HG03095 (cell line): ENCODE results near the gene AP3S1.
"Not testable (repeated sequence)": the region's sequence is repeated elsewhere in the genome, so short reads cannot be mapped to it uniquely, and the experiment has no call there.

Experiments
- ATAC-seq: cut with Tn5 transposase; IDR thresholded peaks from one replicate; pipeline ENCODE4 v1.9.1; 2021; ENCODE audit warnings: moderate library complexity; ENCODE audit not compliant: unreplicated experiment

The AP3S1 gene

DNA sequence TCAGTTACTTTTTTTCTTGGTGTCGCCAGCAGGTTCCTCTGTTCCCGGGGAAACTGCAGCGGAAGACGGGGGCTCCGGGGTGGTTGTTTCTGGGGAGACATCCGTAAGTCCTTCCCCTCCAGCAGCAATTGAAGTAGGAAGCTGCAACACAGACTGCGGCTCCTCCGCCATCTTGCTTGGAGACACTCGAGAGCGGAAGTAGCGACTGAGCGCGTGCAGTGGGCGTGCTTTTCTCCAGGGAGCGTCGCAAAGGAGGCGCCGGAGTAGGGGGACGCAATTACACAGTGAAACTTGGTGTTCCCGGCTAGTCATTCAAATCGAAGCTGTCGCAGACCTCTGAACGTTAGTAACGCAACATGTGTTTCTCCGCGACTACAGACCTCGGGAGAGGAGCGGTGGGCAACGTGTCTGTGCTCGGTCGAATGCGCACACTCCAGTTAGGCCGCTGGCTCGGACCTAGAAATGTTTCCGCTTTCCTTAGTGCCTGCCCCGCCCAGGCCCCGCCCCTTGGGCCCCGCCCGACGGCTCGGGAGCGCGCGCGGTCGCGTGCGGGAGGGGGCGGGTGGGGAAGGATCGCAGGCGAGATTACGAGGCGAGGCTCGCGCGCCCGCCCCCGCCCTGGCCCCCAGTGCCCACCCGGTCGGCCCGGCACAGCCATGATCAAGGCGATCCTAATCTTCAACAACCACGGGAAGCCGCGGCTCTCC, at the start of gene AP3S1, which contains the start of gene ATG12:
TSS of gene AP3S1 (plus strand) at position 554 of the 707 bp plus-strand sequence. CDS start at position 657, 103 bp downstream.
TSS of gene ATG12 (minus strand) at position 184 of the 707 bp plus-strand sequence. CDS start at position 171, 13 bp downstream.
- peak; percentile 84 for ATAC-seq

DNA sequence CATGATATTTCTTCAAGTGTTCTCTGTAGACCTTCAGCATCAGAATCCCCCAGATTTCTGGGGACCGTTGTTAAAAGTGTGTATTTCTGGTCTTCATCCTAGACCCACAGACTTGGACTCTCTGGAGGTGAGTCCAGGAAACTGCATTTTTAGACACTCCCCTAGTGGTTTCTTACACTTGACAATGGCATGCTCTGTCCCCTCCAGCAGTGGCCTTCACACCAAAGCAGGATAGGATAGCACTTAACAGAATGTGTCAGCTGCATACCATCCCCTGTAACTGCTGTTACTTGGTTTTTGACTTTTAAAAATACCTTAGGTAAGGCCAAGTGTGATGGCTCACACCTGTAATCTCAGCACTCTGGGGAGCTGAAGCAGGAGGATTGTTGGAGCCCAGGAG, 46.0 kb upstream of the AP3S1 start:
- ATAC-seq, result no peak

DNA sequence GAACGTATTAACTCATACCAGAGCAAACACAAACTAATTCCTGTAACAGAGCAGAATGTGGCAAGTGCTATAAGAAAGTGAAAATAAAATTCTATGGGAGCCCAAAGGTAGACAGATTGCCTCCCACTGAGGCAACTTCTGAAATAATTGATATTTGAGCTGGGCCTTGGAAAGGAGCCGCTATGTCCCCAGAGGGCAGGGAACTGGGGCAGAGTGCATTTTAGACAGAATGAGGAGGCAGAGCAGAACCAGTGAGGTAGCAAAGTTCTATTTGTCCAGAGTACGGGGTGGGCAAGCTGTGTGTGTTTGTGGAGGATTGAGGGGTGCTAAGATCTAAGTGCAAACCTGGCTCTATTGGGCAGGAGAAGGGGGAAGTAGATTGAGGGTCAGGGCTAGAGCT, 45.1 kb upstream of the AP3S1 start:
- ATAC-seq, result no peak

DNA sequence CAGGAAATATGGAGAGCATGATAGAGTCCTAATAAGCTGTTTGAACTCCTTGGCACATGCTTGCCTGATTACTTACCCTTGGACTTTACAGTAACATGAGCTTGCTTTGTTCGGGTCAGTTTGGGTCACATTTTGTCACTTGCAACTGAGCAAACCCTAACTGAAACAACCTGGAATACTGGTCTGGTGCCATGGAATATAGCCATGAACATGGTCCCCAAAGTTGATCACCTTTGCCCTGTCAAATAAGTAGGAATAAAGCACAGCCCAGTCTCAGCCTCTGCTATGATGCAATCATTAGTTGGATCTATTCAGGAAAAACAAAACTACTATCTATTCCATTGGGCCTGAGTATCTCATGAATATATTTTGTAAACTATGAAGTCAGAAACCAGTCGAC, 43.5 kb upstream of the AP3S1 start:
- ATAC-seq, result no peak

DNA sequence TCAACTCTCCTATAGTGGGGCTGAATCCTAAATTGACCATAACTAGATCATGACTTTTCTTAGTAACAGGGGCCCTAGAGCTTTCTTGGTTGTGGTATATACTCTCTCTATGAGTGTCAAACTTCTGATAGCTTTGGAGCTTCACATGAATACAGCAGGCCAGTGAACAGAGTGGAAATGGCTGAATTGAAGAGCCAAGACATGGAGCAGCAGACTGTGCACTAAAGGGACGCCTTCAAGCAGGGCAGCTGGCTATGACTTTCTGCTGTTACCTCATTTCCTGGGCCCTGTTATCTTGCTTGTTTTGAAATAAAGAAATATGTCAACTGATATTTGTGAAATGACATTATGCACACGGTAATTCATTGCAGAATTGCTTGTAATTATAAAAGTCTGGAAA, 41.6 kb upstream of the AP3S1 start:
- ATAC-seq, result no peak

DNA sequence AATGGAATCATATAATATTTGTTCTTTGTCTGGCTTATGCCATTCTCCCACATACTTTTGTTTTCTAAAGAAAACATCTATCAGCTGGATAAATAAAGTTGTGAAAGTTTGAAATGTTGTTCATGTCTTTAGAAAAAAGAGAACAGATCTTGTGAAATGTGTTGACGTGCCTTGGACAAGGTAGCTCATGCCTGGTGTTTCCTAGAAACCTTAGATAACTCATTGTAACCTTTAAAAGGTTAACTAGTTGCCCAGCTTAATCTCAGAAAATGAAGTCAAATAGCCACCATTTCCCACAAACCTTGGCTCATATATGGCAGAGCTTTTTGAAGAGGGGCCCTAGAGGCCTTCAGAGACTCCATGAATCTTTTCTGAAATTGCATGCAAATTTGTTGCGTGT, 40.6 kb upstream of the AP3S1 start:
- no peak for ATAC-seq

DNA sequence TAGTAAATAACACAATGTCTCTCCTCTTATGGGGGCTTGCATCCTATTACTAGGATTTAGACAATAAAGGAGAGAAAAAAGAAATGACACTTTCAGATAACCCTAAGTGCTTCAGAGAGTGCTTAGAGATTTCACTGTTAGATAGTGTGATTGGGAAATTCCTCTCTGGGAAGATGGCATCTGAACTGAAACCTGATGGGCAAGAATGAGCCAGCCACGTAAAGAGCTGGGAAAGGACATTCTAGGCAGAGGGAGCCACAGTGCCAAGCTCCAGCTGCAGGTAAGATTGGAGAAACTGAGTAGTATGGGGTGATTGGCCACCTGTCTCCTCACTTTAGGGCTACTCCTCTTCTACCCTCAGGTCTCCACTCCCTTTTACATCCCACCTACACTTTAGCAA, 39.8 kb upstream of the AP3S1 start:
- ATAC-seq, result no peak

DNA sequence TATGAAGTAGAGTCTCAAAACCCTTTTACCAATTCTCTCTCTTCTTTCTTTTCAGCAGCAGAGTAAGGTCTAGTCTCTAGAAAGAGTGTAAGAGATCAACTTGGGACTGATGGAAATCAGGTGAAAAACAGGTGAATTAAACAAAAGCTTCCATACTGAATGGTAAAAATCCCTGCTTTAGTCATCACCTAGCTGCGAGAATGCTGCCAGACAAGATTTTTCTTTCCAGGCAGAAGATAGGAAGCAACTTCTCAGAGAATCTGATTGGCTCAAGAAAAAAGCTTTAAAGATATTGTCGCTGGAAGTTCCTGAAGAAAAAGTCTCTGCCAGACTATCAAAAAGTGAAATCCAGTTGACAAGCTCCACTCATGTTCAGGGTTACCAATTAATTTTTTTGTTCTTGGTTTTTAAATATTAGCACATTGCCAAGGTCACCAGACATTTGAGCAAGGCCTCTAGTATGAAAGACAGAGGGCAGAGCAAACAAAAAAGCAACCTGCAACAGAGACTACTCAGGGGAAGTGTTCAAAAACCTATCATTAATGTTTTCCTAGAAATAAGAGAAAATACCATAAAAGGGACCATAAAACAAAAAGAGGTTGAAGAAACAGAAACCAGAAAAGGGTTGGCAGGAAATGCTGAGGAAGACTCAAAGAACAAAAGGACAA, 34.6 kb upstream of the AP3S1 start:
- no peak for ATAC-seq

DNA sequence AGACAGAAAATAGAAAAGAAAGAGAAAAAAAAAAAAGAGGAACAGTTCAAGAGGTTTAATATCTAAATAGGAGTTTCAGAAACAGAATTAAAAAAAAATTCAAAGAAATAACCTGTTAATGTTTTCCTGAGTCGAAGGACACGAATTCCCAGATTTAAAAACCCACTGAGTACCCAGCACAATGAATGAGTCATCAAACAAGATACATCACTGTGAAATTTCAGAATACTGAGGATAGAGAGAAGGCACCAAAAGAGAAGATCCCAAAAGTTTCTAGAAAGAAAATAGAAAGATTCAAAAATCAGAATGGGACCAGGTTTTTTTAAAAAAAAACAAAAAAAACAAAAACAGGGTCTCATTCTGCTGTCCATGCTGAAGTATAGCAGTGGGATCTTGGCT, 34.1 kb upstream of the AP3S1 start:
- ATAC-seq, result no peak

DNA sequence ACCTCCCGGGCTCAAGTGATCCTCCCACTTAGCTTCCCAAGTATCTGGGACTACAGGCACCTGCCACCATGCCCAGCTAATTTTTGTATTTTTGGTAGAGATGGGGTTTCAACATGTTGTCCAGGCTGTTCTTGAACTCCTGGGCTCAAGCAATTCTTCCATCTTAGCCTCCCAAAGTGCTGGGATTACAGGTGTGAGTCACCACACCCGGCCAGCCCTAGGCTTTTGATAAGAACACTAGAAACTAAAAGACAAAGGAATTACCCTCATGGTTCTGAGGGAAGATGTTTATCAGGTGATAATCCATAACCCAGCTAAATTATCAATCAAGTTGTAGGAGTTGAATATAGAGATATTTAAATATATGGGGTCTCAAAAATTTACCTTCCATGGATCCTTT, 33.7 kb upstream of the AP3S1 start:
- not testable (repeated sequence) for ATAC-seq

DNA sequence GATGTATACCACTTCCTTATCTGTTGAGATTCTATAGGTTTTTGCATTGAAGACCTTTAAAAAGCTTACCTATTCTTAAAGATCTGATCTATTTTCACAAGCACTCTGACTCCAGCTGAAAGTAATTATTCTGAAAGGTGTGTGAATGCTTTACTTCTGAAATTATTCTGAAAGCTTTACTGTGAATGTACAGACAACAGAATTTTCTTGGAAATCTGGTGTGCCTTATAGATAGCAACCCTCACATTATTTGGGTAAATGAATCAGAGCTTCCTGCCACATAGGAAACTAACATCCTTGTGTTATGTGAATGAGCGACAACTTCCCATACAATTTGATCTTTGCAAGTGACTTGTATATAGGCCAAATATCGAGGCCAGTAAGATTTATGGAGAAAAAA, 31.8 kb upstream of the AP3S1 start:
- no peak for ATAC-seq

DNA sequence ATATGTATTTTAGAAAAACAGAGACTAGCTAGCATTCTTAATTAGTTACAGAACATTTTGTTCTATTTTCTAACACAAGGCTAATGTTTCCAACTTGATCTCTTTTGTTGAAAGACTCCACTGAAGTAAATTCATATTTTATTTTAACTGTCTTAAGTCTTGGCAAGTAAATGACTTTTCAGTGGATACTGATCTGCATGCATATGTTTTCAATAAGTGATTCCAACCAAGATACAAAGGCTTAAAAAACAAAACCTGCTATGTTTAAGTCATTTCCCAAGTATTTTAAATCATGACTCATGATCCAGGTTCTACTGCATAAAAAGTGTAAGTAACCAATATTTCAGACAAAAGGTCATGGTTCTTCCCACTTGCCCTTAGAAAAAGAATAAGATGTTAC, 31.0 kb upstream of the AP3S1 start:
- no peak for ATAC-seq

DNA sequence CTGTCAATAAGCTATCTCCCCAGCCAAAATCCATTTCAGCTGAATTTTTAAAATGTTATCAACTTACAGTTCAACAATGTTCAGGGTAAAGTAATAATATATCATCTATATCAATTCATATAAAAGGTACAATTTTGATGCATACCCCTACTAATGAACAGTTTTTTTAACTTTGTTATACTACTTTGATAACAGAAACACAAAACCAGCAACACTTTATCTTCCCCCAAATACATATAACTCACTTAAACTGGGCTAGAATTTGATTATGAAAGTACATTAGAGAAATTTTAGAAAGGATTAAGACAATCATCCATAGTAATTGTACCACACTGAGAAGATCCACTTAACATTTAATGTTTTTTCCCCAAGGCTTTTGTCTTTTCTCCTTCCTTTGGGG, 30.3 kb upstream of the AP3S1 start:
- no peak for ATAC-seq

DNA sequence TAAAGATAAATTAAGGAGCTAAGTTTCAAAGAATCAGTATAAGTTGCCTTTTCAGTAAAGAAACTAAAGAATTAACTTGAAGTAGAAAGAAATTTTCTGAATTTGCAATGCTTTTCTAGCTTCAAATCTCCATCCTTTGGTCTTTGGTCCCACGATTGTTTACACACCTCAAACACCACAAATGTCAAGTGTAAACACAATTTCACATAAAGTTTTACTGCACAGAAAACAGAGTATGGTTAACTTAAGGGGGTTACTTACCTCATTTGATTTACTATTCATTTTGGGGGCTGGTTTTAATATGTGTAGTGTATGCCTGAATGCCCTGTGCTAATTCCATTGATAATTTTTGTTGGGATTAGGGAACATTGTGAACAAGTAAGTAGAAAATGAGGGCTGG, 29.4 kb upstream of the AP3S1 start:
- no peak for ATAC-seq

DNA sequence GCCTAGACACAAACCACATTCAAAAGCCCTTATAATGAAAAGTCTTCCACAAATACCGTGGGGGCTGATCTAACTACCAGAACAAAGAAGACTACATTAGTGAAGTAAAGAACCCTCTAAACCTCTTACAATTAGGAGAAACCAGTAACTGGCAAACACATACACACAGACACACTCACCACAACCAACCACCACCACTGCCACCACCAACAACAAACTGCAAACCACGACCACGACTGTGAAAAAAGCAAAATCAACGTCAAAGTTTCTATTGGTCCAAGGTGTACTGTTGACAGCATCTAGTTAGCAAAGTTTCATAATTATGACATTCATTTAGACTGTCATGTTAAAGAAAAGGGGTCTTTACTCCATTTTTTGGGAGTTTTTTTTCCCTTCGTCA, 28.0 kb upstream of the AP3S1 start:
- no peak for ATAC-seq

DNA sequence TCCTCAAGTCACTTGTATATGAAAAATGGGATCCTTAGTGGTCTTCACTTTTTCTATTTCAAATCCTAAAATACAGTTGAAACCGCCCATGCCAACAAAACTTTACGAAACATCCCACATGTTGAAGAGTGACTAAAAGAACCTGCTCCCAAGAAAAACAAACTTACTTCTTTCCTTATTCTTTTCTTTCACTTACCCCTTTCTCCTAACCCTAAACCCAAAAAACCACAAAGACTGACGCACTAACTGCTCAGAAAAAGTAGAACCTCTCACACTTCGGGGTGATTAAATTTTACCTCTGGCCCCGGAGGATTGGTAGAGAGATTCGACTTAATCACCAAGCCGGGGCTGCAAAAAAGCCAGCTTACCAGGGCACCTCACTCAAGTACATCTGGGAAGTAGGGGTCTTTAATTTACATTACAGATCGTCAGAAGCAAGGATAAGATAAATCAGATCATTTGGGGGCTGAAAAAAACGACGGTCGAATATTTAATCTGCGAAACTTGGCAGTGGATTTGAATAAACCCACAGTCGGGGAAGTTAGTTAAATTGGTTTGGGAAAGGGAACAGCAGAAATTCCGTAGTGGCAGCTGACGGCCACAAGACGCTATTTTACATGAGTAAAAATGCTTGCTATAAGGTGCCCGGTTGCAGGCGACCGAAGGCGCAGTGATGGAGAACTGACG, 26.6 kb upstream of the AP3S1 start:
- ATAC-seq, result no peak

DNA sequence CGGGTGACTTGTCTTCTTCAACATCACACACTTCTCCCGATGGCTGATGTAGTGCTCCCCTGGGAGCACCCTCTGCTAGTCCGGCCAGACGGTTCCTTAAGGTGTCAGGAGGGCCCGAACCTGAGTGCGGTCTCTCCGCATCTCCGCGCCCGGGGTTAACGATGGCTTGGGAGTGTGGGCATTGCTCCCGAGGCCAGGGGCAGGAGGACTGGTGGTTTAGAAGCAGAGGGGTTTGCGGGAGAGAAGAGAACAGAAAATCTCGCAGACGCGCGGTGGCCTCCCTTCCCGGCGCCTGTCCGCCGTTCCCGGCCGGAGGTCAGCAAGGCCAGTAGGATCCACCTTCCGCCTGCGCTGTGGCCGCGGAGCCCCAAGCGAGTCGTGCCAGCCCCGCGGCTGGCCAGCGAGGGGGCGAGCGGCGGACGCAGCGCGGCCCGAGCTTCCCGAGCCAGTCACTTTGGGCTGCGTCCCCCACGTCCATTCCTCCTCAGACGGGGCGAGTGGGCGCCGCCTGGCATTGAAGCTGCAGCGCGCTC, 26.0 kb upstream of the AP3S1 start:
- no peak for ATAC-seq

DNA sequence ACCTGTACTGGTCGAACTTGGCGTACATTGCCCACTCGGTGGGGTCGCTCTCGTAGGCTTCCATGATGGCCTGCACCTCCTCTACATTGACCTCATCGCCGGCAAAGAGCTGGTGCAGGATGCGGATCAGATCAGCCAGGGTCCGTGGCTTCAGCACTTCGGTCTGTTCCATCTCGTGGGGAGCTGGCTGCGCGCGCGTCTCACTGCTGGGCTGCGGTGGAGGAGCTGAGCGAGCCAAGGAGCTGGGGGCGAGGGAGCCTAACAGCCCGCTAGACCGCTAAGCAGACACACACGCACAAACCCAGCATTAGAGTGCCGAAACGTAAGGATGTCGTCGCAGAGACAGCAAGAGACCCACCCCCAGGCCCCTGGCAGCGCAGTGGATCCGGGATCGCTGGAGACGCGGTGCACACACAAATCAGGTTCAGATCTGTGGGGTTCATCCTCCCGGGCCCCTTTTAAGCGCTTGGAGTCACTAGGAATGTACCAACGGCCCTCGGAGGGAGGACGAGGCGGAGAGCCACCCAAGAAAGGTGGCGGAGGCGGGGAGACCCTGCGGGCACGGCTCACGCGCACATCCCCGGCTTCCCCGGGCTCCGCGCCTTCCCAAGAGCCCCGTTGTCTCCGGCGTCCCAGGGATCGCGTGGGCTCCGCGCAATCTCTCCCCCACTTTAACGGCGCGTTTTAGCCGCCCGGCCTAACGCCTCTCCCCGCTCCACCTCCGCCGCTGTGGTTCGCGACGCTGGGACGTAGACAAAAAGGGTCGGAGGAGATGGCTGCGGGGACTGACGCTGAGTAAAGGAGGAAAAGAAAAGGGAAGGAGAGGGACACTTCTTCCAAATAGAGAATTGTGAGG, 25.3 kb upstream of the AP3S1 start, which contains the start of gene CDO1:
TSS of gene CDO1 (minus strand) at position 434 of the 856 bp plus-strand sequence. CDS start at position 172, 262 bp downstream.
- no peak for ATAC-seq

DNA sequence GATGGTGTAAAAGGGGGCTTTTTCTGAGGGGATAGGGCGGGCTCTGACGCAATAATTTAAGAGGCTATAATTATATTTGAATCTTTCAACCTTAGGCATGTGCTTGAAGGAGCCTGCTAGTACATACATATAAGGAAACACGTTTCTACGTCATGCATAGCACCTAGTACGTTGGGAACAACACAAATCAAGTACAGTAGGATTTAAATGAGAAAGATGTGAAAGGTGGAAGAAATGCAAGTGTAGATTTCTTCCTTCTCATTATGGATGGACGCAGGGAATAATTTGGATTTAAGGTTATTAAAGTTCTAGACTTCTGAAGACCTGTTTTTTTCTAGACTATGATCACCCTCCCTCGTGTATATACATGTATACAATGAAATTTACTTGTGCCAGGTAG, 24.3 kb upstream of the AP3S1 start:
- no peak for ATAC-seq

DNA sequence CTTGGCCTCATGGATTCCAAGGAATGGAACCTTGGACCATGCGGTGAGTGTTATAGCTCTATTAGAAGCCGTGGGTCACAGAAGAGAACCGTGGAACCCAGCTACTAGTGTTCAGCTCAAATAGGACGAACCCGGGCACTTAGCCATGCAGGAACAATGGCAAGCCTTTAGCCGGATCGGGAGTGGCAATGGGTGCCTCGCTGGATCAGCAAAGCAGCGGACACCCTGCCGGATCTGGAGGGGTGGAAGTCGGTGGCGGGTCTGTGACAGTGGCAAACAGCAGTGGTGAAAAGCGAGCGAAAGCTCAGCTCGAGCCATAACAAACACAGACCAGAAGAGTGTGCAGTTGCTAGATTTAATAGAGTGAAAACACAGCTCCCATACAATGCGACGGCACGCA, 22.9 kb upstream of the AP3S1 start:
- ATAC-seq, result no peak

DNA sequence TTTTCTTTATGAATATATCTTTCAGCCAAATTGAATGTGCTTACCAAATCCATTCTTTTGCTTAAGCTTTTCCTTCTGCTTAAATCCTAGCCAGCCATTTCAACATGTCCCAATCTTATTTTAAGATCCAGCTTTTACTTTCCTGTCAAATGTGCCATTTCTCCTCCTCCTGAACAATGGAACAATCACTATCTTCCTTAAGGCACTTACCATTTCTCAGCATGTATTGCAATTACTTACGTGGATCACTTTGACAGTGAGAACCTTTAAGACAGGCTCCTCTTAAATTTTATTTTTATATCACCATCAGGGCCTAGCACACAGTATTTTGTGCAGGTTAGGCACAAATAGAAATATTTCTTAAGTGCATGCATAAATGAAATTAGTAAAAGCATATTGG, 20.9 kb upstream of the AP3S1 start:
- ATAC-seq, result no peak
